CD14-positive monocyte (primary cell): ENCODE measurements around the gene INO80C. TPM values are rescaled to one million over a fixed set of nuclear protein-coding genes. Genes with fewer than 3 reads are reported as not detected.

Source experiments
- DNase-seq, 3 donors: peaks; one replicate each; pipeline ENCODE4 v3.0.0-alpha.2; 2011 to 2022
- H2AFZ ChIP-seq: 2 replicates; pipeline ENCODE4 v1.6.0; 2012; ENCODE audit warnings: mild to moderate bottlenecking, low read depth, low read length, inconsistent platforms; ENCODE audit not compliant: insufficient read depth, poor library complexity, severe bottlenecking
- H3K27ac ChIP-seq, 2 donors: 1 replicate in 1 of 2; 2 replicates in 1 of 2; pipeline ENCODE4 v1.5.1; 2012 to 2013; ENCODE audit warnings: low read length in 2 of 2, control low read depth in 1 of 2, inconsistent platforms in 1 of 2, low read depth in 1 of 2, mild to moderate bottlenecking in 1 of 2
- H3K27me3 ChIP-seq, 2 donors: one replicate each; pipeline versions ENCODE4 v1.6.0 to v1.6.1; 2011 to 2013; ENCODE audit warnings: low read length in 2 of 2; ENCODE audit not compliant: control insufficient read depth in 2 of 2, insufficient read depth in 2 of 2
- H3K36me3 ChIP-seq, 2 donors: replicated peaks in 1 of 2; 1 replicate in 1 of 2; 2 replicates in 1 of 2; pipeline versions ENCODE4 v1.5.1 to v1.6.1; 2012 to 2013; ENCODE audit warnings: low read length in 2 of 2, control low read depth in 1 of 2, inconsistent platforms in 1 of 2, mild to moderate bottlenecking in 1 of 2; ENCODE audit not compliant: insufficient read depth in 2 of 2, control insufficient read depth in 1 of 2
- H3K4me1 ChIP-seq, 2 donors: 1 replicate in 1 of 2; 2 replicates in 1 of 2; pipeline versions ENCODE4 v1.5.1 to v1.6.1; 2012 to 2013; ENCODE audit warnings: low read length in 2 of 2, control low read depth in 1 of 2, inconsistent platforms in 1 of 2, mild to moderate bottlenecking in 1 of 2, moderate library complexity in 1 of 2; ENCODE audit not compliant: insufficient read depth in 2 of 2, control insufficient read depth in 1 of 2
- H3K4me2 ChIP-seq: replicated peaks from 2 replicates; pipeline ENCODE3; 2012; ENCODE audit warnings: low read length, moderate library complexity, mild to moderate bottlenecking; ENCODE audit not compliant: poor library complexity, severe bottlenecking; ENCODE audit errors: extremely low read depth
- H3K4me3 ChIP-seq, 3 experiments: fragments of 200-600 bp in 1 of 3; sonication (generic) in 1 of 3; replicated peaks in 1 of 3; 1 replicate in 2 of 3; 2 replicates in 1 of 3; pipeline ENCODE4 v1.5.1; 2011 to 2013; ENCODE audit warnings: low read length in 3 of 3, mild to moderate bottlenecking in 3 of 3, control low read depth in 2 of 3, low read depth in 2 of 3, inconsistent platforms in 1 of 3, moderate library complexity in 1 of 3
- H3K79me2 ChIP-seq: 2 replicates; pipeline ENCODE4 v1.6.0; 2012; ENCODE audit warnings: mild to moderate bottlenecking, control low read depth, inconsistent platforms, low read length, moderate library complexity; ENCODE audit not compliant: insufficient read depth
- H3K9ac ChIP-seq: 2 replicates; pipeline ENCODE4 v1.6.0; 2017; ENCODE audit warnings: low read length, mild to moderate bottlenecking; ENCODE audit not compliant: insufficient read depth, poor library complexity, severe bottlenecking
- H3K9me3 ChIP-seq, 2 donors: replicated peaks in 1 of 2; 1 replicate in 1 of 2; 2 replicates in 1 of 2; pipeline versions ENCODE4 v1.5.1 to v1.6.1; 2012 to 2013; ENCODE audit warnings: low read length in 2 of 2, control low read depth in 1 of 2; ENCODE audit not compliant: control insufficient read depth in 1 of 2, insufficient read depth in 1 of 2
- H4K20me1 ChIP-seq: 2 replicates; pipeline ENCODE4 v1.6.0; 2012; ENCODE audit warnings: mild to moderate bottlenecking, low read length, control low read depth, moderate library complexity; ENCODE audit not compliant: insufficient read depth
- H3K27ac Mint-ChIP-seq, 7 donors: one replicate each; pipeline ENCODE4 v1.8.0; 2020; ENCODE audit warnings: mild to moderate bottlenecking in 7 of 7, mixed read lengths in 7 of 7, moderate library complexity in 6 of 7, inconsistent platforms in 2 of 7
- H3K27me3 Mint-ChIP-seq, 3 donors: one replicate each; pipeline ENCODE4 v1.8.0; 2021 to 2022; ENCODE audit warnings: low read depth in 3 of 3, mild to moderate bottlenecking in 3 of 3, mixed read lengths in 3 of 3, moderate library complexity in 3 of 3, inconsistent platforms in 1 of 3
- H3K36me3 Mint-ChIP-seq, 2 donors: one replicate each; pipeline ENCODE4 v1.8.0; 2020; ENCODE audit warnings: mixed read lengths in 2 of 2, inconsistent platforms in 1 of 2, mild to moderate bottlenecking in 1 of 2
- H3K4me1 Mint-ChIP-seq: one replicate; pipeline ENCODE4 v1.8.0; 2020; ENCODE audit warnings: mild to moderate bottlenecking, mixed read lengths
- H3K4me3 Mint-ChIP-seq, 2 donors: one replicate each; pipeline ENCODE4 v1.8.0; 2020; ENCODE audit warnings: mild to moderate bottlenecking in 2 of 2, mixed read lengths in 2 of 2, moderate library complexity in 1 of 2
- H3K9me3 Mint-ChIP-seq, 7 donors: one replicate each; pipeline ENCODE4 v1.8.0; 2020 to 2022; ENCODE audit warnings: mixed read lengths in 7 of 7, mild to moderate bottlenecking in 6 of 7, moderate library complexity in 6 of 7, inconsistent platforms in 2 of 7
- CTCF ChIP-seq: fragments of 200-600 bp; IDR thresholded peaks from one replicate; pipeline ENCODE4 v1.8.0; 2022; ENCODE audit warnings: antibody characterized with exemption, mild to moderate bottlenecking
- WGBS: methylation state at CpG from one replicate; pipeline ENCODE4 v1.1.5; 2013; ENCODE audit warnings: missing lambda C conversion rate; ENCODE audit not compliant: insufficient coverage; 5-methylcytosine and 5-hydroxymethylcytosine counted together
- intact Hi-C, 2 donors: fragments of 100-400 bp; cut with micrococcal nuclease; formaldehyde crosslinking; loops; one replicate each; pipeline versions ENCODE4 v1.15.0 to v1.15.1; 2023
- polyA plus RNA-seq, 3 donors: library from polyadenylated mRNA; depleted of rRNA in 1 of 3; unstranded in 2 of 3; stranded (reverse) in 1 of 3; fragments of 300-500 nt in 2 of 3; fragments of >200 nt in 1 of 3; fragmentation: Illumina TruSeq in 2 of 3; gene quantifications; 1 replicate in 2 of 3; 2 replicates in 1 of 3; pipeline ENCODE4 v1.2.3, GENCODE V29; 2012 to 2021

Gene INO80C
- polyA plus RNA-seq, 3 donors = 17.7 to 27.9 (median 22.3) TPM

- Histone ChIP-seq H3K79me2 (peaks cover 4% of the 10 kb centered on the region), H3K27ac (peak overlapping the region; percentile 46 to 55), H3K36me3 (no peaks in the 10 kb centered on the region), H3K9me3 (no peaks in the 10 kb centered on the region), H4K20me1 (no peaks in the 10 kb centered on the region), H3K4me3 (no peak overlapping the region), H3K4me1 (peaks cover 35 to 38% of the 10 kb centered on the region in 2 donors), H3K4me2 (no peak overlapping the region), H2AFZ (no peak overlapping the region), H3K9ac (no peak overlapping the region), H3K27me3 (no peaks in the 10 kb centered on the region)
- intact Hi-C loops = no loop called here
- Mint-ChIP-seq H3K36me3 (no peaks in the 10 kb centered on the region), H3K4me3 (peak overlapping the region in 1 of 2 donors; percentile 67), H3K27me3 (peaks cover 2 to 8% (median 3%) of the 10 kb centered on the region in 3 donors), H3K4me1 (peaks cover 44% of the 10 kb centered on the region), H3K9me3 (peaks cover 0 to 2% (median 0%) of the 10 kb centered on the region in 7 donors), H3K27ac (peak overlapping the region; percentile 64 to 87 (median 84))
- WGBS = 96% methylated on average over 7 of the region's 7 CpGs
- no peak for DNase-seq
- no peak for TF ChIP-seq CTCF
Observed at GRCh38 chr18:35501369-35501768, 3.6 kb upstream of the INO80C start.

DNA sequence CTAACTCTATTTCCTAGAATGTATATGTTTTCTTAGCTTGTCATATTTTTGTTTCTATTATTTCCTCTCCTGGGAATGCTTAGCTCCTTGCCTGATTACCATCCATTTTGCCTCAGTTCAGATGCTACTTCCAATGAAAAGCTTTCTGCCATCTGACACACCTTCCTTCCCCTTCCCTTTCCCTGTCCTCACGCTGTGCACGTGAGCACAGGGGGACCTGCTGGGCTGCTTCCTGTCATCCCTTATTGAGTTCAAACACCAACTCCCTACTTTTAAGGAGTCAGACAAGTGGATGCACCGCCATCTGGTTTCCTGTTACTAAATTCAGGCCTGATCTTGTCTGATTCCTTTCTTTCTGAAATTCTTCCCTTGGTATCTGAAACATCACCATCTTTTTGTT, 2.4 kb upstream of the INO80C start:
- Mint-ChIP-seq H3K27me3 (peaks cover 2 to 8% (median 3%) of the 10 kb centered on the region in 3 donors), H3K36me3 (peaks cover 0 to 2% of the 10 kb centered on the region in 2 donors), H3K4me3 (no peak overlapping the region), H3K27ac (peak overlapping the region in 1 of 7 donors; percentile 81), H3K9me3 (peaks cover 0 to 2% (median 0%) of the 10 kb centered on the region in 7 donors), H3K4me1 (peaks cover 56% of the 10 kb centered on the region)
- intact Hi-C loops = no loop called here
- WGBS = 8% methylated on average over 3 of the region's 3 CpGs
- TF ChIP-seq CTCF = no peak
- Histone ChIP-seq H3K4me2 (no peak overlapping the region), H4K20me1 (no peaks in the 10 kb centered on the region), H3K27me3 (no peaks in the 10 kb centered on the region), H2AFZ (no peak overlapping the region), H3K4me1 (peaks cover 48 to 50% of the 10 kb centered on the region in 2 donors), H3K9me3 (no peaks in the 10 kb centered on the region), H3K36me3 (no peaks in the 10 kb centered on the region), H3K27ac (no peak overlapping the region), H3K4me3 (no peak overlapping the region), H3K79me2 (peaks cover 16% of the 10 kb centered on the region), H3K9ac (no peak overlapping the region)
- DNase-seq = no peak
